GM19463 (cell line): ENCODE results near the gene RTEL1.
A peak's percentile ranks its signal among the peaks of the same experiment; 100 is the strongest.
"Not testable (repeated sequence)": the region's sequence is repeated elsewhere in the genome, so short reads cannot be mapped to it uniquely, and the experiment has no call there.

Experiments used
- ATAC-seq: cut with Tn5 transposase; IDR thresholded peaks from one replicate; pipeline ENCODE4 v1.9.1; 2021; ENCODE audit warnings: mild to moderate bottlenecking, moderate library complexity; ENCODE audit not compliant: unreplicated experiment

RTEL1 gene

DNA sequence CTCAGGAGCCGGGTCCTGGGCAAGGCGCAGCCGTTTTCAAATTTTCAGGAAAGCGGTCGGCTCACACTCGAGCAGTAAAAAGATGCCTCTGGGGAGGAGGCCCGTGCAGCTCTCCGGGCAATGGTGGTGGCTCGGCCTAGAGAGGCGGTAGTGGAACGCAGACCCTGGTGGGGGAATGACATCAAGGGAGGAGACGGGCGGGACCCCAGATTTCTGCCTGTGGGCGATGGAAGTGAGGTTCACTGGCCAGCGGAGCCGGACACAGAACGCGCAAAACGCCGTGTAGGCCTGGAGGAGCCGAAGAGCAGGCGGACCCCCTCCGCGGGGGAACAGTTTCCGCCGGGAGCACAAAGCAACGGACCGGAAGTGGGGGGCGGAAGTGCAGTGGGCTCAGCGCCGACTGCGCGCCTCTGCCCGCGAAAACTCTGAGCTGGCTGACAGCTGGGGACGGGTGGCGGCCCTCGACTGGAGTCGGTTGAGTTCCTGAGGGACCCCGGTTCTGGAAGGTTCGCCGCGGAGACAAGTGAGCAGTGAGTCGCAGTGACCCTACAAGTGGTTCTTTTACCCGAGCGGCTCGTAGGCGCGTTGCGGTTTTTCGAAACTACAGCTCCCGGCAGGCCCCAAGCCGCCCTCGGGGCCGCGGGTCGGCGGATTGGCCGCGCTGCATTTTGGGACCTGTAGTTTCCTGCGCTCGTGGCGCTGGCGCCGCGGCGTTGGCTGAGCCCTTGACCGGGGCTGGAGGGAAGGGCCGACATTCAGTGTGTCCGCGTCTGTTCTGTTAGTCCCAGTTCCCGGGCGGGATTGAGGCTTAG, at the start of gene RTEL1:
TSS of gene RTEL1 (plus strand) at position 376 of the 812 bp plus-strand sequence. CDS start 1,091 bp downstream, outside the sequence.
- peak; percentile 90 for ATAC-seq

DNA sequence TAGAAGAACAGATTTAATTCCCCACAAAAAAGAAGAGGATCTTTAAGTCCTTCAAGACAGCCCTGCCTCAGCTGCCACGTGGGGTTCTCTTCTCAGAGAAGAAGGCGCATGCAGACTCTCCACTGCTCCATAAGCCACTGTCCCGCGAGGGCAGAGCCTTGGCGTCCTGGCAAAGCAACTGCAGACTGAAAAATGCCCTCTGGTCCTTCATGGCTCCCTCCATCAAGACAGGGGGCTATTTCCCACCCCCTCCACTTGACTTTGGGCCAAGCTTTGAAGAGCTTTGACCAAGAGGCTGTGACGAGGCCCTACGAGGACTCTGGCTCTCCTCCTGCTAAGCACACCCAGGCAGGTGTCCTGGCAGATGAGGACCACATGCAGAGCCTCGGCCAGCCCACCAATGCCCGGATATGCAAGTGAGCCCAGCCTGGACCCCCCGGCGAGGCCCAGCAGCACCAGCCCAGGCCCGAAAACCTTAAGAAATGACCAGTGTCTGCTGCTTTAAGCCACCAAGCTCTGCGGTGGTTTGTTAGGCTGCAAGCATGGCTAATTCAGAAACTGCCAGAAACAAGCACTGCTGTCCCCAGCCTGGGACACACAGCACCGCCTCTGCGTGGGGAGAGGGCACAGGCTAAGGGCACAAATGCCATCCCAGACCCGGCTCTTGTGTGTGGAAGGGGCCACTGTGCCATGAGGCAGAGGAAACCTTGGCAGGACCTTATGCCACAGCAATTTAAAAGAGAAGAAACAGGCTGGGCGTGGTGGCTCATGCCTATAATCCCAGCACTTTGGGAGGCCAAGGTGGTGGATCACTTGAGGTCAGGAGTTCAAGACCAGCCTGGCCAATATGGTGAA, 47.3 kb upstream of the RTEL1 start:
- no peak for ATAC-seq

GRCh38 chr20:63611646-63612045, 46.5 kb upstream of the RTEL1 start:
- ATAC-seq: no peak

- no peak for ATAC-seq
Measured at GRCh38 chr20:63612276-63612931, 45.7 kb upstream of the RTEL1 start.

DNA sequence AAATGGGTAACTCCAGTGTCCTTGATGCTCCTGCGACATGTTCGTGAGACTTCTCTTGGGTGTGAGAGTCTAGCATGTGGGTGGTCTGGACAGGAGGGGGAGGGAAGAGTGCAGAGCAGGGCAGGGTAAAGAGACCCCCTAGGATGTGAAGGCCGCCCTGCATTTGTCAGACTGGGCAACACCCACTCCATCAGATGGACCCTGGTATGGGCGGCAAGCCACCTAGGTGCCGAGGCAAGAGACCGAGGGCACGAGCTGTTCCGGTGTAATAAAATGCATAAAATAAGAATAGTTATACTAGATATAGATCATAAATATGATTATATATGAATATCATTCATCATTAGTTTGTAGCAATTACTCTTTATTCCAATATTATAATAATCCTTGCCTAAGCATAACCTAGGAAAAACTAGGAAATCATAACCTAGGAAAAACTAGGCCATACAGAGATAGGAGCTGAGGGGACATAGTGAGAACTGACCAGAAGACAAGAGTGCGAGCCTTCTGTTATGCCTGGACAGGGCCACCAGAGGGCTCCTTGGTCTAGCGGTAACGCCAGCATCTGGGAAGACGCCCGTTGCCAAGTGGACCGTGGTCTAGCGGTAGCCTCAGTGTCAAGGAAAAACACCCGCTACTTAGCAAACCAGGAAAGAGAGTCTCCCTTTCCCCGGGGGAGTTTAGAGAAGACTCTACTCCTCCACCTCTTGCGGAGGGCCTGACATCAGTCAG, 44.1 kb upstream of the RTEL1 start:
- ATAC-seq: not testable (repeated sequence)

GRCh38 chr20:63617092-63617875, 40.8 kb upstream of the RTEL1 start:
- ATAC-seq: no peak

GRCh38 chr20:63617876-63618265, 40.2 kb upstream of the RTEL1 start:
- no peak for ATAC-seq

DNA sequence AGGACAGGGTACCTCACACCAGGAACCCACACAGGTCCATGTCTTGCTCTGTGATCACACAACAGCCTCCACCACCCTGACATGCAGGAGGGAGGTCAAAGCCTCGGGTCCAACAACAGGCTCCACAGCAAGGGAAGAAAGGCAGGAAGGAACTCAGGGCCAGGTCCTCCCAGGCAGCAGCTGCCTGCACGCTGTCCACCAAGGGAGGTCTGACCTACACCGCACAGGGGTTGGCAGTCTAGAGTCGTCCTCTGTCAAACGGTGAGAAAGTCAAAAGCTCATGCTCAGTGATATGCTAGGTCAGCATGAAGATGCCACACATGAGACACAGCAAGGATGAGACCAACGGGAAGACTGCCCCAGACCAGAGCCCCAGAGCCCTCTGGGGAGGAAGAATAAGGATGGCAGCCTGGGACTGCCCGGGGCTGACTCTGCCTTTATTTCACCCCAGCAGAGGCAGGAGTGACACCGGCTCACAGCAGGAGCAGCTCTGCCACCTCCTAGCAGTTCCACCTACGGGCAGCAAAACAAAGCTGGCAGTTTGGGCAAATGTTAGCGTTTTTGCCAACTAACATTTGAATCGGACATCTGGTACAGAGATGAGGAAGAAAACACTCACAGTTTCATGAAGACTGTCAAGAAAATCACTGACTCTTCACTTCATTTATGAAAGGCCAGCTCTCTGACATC, 39.7 kb upstream of the RTEL1 start:
- ATAC-seq: no peak

DNA sequence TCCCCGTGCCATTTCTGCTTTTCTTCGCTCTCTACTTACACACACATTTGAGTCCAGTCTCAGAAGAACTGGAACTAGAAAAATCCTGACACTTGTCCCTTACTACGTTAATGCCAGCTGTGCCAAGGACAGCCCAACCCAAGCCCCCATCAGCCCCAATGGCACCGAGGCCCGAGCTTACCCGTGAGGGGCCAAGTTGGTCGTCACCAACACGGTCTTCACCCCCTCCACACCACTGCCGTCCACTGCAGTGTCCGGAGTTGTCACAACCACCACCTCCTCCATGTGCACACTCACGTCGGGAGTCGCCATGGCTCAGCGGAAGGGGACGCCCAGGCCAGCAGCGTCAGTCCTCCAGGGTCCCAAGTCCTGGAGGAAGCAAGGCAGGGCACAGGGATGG, 39.0 kb upstream of the RTEL1 start:
- no peak for ATAC-seq

GRCh38 chr20:63619505-63619904, 38.6 kb upstream of the RTEL1 start:
- ATAC-seq: no peak

DNA sequence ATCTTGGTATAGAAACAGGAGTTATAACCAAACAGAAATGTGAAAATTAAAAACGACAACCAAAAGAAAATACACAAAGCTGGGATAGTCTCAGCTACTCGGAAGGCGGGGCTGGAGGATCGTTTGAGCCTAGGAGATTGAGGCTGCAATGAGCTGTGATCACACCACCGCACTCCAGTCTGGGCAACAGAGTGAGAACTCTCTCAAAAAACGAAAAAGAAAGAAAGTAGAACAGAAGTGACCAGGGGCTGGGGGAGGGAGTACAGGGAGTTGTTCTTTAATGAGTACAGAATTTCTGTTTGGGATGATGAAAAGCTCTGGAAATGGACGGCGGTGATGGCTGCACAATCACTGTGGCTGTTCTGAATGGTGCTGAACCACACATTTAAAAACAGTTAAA, 37.1 kb upstream of the RTEL1 start:
- ATAC-seq: no peak

GRCh38 chr20:63622096-63622495, 36.0 kb upstream of the RTEL1 start:
- ATAC-seq: no peak

DNA sequence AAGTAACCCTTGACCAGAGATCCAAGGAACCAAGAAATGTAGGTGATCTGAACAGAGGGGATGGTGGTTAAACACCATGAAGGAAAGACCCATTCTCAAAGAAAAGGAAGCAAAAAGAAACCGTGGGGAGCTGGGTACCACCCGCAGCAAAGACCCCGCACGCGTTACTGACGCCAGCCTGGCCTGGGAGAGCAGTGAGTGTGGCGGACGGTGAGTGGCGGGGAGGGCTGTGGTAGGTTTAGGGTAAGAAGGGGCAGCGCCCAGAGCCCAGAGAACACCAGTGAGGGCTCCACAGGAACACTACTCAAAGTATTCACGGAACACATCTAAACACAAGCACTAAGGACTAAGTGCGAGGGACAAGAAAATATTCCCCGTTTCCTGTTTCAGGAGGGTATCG, 35.4 kb upstream of the RTEL1 start:
- ATAC-seq: no peak

DNA sequence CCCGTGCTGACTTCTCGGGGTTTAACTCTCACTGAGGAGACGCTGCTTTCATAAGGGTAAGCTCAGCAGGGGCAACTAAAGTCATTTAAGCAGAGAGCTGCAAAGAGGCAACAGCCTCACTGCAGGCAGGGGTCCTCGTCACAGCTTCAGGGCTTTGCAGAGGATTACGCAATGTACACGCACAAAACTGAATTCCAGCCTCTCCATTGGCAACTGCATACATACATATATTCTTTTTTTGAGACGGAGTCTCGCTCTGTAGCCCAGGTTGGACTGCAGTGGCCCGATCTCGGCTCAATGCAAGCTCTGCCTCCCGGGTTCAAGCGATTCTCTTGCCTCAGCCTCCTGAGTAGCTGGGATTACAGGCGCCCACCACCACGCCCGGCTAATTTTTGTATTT, 33.6 kb upstream of the RTEL1 start:
- no peak for ATAC-seq

GRCh38 chr20:63625771-63626423, 32.2 kb upstream of the RTEL1 start:
- ATAC-seq: no peak

DNA sequence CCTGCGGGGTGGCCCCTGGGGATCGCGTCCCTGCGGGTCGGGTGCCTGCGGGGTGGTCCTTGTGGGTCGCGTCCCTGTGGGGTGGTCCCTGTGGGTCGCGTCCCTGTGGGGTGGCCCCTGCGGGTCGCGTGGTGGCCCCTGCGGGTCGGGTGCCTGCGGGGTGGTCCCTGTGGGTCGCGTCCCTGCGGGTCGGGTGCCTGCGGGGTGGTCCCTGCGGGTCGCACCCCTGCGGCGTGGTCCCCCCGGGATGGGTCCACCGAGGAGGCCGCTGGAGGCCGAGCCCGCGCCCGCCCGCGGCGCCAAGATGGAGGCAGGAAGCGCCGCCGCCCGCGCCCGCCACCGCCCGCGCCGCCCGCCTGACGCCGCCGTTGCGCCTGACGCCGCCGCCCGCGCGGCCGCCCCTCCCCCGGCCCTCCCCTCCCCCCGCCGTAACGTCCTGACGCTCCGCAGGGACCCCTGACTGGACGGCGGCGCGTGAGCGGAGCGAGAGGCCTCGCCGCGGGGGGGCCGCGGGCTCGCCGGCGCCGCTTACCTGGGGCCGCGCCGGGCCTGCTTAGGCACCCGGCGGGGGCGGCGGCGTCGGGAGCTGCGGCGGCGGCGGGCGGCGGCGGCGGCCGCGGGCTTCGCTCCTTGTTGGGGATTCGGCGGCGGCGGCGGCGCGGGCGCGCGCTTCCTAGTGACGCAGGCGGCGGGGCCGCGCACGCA, 31.5 kb upstream of the RTEL1 start, which contains the start of gene GMEB2:
TSS of gene GMEB2 (minus strand) at position 678 of the 705 bp plus-strand sequence. CDS start 7,704 bp downstream, outside the sequence.
- peak; percentile 51 for ATAC-seq

DNA sequence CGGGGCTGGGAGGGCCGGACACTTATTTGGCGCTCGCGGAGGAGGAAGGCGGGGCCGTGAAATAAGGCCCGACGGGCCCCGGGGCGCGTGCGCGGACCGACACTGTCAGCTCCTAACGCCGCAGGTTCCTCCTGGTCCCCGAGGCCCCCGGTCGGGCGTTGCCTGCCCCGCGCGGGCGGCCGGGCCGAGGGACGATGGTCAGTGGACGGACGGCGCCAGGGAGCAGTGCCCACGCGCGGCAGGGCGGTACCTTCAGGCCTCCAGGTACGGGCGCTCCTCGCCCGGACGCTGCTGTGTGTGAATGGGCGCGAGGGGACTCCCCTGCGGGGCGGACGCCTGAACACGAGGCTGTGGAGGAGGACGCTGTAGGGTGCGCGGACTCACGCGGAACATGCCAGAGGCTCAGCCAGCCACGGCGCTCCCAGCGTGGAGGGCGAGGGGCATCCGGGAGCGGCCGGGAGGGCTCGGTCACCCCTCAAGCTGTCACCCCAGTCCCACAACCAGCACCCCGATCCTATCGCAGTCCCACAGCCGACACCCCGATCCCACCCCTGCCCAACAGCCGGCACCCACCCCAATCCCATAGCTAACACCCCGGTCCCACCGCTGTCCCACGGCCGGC, 30.9 kb upstream of the RTEL1 start:
- ATAC-seq: peak; percentile 71
